Stimulated activated naive CD8-positive, alpha-beta T cell treated with anti-CD3 and anti-CD28 coated beads, Interleukin-15, Interleukin-2, amounts not matched to agents 100 U/mL and 50 U/mL, for 24 hours (primary cell): ENCODE data around the gene CCDC34.
A peak's percentile ranks its signal among the peaks of the same experiment; 100 is the strongest.
"Not testable (repeated sequence)": the region's sequence is repeated elsewhere in the genome, so short reads cannot be mapped to it uniquely, and the experiment has no call there.

Experiments
- ATAC-seq: fragments of 150-1000 bp; cut with Tn5 transposase; one replicate; pipeline ENCODE4 v1.10.0; 2021
- DNase-seq: peaks from one replicate; pipeline ENCODE4 v3.0.0; 2021

The CCDC34 gene

DNA sequence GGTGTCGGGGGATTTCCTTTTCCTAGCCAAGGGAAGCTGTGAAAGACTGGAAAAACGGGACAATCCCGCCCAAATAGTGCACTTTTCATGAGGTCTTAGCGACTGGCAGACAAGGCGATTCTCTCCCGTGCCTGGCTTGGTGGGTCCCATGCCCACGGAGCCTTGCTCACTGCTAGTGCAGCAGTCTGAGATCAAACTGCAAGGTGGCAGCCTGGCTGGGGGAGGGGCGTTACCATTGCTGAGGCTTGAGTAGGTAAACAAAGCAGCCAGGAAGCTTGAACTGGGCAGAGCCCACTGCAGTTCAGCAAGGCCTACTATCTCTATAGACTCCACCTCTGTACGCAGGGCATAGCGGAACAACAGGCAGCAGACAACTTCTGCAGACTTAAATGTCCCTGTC is 41.7 kb downstream of the CCDC34 start:
- ATAC-seq, DNase-seq: not testable (repeated sequence)

DNA sequence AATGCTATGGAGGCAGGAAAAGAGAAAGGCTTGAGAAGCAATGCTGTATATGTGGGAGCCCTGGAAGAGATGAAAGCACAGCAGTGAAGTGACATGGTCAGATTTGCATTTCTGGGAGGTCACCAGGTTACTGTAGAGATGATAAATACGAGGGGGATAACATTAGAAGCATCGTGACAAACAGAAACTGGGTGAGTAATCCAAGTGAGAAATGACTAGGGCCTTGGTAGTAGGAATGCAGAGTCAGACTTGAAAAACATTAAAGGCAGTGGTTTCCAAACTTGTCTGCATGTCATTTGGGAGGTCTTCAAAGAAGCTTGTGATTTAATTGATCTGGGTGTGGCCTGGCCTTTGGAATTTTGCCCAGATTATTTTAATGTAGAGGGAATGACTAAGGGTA is 43.9 kb downstream of the CCDC34 start:
- peak; percentile 97 for ATAC-seq
- no peak for DNase-seq

DNA sequence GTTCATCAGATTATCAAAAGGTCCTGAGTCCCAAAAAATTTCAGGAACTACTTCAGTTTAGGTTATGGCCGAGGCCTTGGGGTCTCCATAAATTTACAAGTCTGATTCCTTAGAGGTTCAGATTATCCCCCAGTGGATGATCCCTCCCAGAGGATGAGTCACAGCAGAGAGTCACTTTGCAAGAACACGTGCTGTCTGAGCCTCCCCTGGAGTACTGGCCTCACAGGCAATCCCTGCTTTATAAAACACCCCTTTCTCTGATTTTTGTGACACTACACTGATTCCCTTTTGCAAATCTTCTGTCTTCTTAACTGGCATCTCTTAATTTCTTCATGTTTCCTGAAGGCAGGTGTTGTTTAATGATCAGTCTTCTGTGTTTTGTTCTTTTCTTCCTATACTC is 45.3 kb downstream of the CCDC34 start:
- DNase-seq: no peak
- ATAC-seq: no peak

DNA sequence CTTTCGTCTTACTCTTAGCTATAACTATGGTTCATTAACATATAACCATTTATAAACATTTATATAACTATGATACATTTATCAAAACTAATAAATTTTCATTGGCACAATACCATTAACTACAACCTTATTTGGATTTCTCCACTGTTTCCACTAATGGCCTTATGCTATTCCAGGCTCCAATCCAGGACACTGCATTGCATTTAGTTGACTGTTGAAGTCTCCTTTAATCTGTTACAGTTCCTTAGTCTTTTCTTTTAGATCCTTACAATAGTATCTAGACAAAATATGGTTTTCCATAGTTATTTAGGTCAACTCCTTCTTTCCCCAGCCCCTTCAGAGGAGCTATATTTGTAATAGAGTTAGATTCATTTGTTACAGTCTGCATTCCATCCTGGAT is 47.2 kb downstream of the CCDC34 start:
- ATAC-seq: no peak
- DNase-seq: no peak

DNA sequence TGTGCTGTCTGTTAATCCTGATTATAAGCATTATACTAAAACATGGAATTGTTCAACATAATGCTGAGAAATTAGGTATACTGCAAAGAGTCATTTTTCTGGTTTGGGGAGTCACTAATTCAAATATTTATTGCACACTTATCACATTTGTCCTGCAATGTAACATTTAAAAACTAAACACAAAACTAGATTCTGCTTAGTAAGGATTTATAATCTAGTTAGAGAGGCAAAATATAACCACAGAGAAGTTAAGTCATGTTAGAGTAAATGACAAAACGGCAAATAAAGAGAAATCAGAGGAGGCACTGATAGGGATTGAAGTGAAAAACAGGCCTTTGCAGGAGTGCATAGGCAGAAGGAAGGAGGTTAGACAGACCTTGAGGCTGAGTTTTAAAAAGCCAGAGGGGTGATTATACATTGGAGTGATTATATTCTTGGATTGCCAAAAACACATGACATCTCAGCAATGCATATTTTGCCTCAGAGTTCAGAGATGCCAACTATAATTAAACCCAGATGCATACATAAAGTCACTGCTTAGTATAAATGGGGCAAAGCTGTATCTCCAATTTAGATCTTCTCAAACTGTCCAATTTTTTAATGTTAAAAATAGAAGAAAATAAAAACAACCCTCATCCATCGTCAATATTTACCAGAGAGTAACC is 49.7 kb downstream of the CCDC34 start:
- DNase-seq: no peak
- ATAC-seq: no peak

DNA sequence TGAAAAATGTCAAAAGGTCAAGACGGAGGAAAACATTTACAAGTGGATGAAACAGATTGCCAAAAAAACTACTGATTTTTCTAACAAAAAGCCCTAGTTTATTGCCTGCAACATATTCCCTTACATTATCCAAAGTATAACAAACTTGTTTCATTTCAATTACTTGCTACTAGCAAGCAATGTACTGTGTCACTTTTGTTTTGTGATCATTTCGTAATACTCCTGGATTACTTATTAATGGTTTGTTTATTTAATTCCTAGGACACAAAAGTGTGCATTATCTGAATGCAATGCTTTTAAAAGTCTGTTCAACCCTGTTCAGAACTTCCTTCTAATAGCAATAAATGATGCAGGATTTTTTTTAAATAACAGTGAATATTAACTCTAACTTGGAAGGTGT is 50.9 kb downstream of the CCDC34 start:
- ATAC-seq: no peak
- no peak for DNase-seq

DNA sequence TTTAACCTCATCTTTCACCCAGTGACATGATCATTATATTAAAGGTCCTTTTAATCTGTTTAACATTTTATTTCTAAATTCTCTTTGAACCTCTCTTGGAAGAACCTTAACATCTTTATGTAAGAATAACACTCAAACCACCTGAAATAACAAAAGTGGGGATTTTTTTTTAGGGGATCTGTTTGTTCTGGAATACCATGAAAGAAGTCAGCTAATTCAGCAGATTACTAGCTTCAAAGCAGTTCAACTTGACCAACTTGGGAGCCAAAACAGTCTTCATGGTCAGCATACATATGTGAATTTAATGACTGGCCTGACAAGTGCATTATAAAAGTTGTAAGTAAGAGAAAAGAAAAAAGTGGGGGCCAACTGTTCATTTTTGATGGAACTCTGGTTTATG is 52.3 kb downstream of the CCDC34 start:
- DNase-seq (no peak), ATAC-seq (no peak)

DNA sequence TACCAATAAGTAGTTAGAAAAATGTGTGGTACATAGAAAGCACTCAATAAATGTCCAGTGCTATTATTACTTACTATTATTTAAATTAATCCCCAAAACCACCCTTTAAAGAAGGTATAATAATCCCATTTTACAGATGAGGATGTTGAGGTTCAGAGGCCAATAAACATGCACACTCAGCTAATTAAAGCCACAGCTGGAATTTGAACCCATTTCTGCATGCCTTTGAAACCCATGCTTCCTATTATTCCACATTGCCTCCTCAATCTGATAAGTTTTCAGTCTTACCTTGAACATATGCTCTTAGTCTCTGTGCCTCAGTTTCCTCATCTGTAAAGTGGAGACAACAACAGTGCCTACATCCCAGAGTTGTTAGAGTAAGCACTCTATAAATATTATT is 52.8 kb downstream of the CCDC34 start:
- ATAC-seq (no peak), DNase-seq (no peak)

DNA sequence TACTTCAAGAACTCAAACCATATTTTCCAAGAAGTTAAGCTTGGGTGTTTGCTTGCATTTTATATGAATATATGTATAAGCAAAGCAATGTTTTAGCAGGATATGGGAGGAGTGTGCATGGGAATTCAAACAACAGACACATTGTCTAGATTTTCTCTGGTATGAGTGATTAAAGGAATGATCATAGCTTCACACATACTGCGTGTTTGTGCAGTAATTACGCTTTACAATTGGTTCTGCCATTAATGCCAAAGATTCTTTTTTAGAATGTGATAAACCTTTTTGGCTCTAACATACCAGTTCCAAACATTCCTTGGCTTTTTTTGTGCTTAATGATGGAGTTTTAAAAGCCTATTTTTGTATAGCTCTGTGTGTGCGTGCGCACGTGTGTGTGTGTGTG is 54.0 kb downstream of the CCDC34 start:
- DNase-seq: no peak
- no peak for ATAC-seq

DNA sequence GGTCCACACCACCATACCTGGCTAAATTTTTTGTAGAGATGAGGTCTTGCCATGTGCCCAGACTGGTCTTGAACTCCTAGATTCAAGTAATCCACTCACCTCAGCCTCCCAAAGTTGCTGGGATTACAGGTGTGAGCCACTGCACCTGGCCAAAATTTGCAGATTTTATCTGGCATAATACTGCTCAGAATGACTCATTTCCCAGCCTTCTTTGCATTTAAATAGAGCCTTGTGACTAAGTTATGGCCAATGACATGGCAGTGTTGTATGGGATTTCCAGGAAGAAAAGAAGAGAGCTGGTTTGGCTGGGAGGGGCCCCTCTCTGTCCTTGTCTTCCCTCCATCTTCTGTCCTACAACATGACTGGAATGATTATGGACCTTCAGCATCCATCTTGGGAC is 55.8 kb downstream of the CCDC34 start:
- DNase-seq (no peak), ATAC-seq (no peak)

DNA sequence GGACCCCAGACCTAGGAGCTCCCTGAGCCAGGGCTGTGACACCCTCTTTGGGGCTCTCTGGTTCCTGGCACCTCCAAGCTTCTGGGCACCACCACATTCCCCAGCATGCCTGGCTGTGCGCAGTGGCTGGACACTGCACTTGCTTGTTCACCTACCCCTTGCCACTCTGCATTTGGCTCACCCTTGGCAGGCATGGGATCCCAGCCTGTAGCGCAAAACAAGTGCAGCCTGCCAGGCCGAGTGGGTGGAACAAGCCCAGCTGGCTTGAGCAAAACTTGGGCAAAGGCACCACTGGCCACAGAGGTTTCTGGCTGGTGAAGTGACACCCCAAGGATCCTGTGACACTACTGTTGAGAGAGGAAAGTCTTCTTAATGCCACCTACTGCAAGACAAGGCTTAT is 57.3 kb downstream of the CCDC34 start:
- no peak for ATAC-seq
- DNase-seq: no peak

DNA sequence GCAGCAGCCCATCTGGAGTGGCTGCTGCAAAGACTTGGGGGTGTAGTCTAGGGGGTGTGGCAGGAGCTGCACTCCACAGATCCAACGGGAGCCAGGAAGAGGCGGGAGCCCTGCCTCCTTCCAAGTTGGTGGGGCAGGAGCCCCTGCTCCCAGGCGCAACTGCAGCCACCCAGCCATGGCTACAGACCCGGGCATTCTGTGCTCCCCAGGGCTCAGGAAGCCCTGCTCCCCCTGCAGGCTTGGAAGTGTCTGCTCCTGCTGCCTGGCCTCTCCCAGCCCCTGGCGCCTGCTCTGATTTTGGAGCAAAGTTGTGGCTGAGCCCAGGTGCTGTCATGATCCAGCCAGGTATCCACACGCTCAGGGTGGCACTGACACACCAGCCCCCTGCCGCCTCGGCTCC is 58.5 kb downstream of the CCDC34 start:
- ATAC-seq: no peak
- no peak for DNase-seq

DNA sequence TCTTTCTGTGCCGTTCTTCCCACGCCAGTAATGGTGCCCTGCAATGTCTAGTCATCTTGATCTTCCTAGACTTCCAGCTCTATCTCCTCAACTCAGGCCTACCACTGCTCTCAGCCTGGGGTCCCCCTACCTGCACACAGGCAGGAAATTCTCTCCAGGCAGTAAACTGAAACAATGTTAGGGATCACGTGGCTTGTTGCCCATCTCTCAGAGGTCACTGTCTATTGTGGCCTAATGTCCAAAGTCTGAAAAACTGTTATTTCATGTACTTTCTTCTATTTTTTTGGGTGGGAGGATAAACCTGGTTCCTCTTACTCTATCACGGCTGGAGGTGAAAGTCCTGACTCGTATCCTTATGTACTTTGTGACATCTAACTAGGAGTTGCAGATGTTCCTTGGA is 59.1 kb downstream of the CCDC34 start:
- ATAC-seq: no peak
- no peak for DNase-seq

DNA sequence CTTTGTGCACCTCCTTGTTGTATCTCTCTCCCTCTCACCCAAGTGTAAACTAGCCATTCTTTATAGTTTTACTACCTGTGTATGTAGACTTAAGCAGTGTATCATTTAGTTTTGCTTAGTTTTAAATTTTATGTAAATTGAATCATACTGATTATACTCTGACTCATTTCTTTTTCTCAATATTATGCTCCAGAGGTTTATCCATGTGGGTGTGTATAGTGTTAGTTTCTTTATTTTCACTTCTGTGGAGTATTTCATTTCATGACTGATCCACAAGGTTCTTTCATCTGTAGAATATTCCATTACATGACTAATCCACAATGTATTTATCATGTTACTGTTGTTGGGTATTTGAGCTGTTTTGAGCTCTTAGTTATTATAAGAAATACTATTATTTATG is 62.0 kb downstream of the CCDC34 start:
- no peak for DNase-seq
- peak; percentile 46 for ATAC-seq

DNA sequence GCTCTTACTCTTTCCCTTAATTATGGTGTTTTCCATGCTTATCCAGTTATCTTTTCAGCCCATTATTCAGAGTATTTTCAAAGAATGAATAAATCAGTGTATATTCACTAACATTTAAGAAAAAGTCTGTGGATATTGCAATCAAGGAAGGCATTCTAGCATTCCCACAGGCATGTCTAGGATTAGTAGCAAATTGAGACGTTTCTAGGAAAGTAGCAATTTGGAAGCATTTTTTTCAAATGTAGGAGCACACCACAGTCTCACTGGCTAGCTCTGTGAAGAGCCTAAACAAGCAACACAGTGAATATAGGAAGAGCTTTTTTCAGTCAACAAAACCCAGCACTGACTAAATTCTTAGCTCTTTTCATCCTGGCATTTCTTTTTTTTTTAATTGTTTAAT is 65.4 kb downstream of the CCDC34 start:
- DNase-seq: no peak
- no peak for ATAC-seq

DNA sequence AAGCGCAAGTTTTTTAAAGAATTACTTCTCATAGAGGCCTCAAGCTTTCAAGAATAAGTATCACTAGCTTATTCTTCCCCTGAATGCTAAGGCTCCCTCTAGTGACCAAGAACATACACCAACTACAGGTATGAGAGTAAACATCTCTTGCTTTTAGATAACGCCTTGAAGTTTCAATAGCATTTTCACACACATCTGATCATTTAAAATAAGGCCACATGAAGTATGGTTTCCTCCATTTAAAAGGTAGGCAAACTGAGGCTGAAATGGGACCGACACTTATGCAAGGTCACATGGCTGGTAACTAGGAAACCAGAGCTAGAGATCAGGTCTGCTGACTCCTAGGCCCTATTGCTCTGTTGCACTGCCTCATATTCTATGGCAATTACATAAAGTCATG is 66.5 kb downstream of the CCDC34 start:
- ATAC-seq: no peak
- DNase-seq: no peak

DNA sequence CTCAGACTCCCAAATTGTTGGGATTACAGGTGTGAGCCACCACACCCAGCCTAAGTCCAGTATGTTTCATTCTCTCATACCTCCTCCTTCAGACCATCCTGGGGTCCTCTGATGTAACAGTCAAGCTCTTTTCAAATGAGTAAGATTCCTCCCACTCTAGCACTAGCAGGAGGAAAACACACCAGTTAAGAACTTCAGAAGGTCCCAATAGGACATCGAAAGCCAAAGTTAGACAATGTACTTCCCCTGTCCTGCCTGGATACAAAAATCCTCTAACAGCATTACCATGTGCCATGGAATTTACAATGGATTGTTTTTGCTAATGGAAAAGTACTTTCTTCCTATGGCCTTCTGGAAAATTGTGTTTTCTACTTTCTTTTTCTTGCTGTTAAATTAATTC is 67.1 kb downstream of the CCDC34 start:
- DNase-seq (no peak), ATAC-seq (no peak)

DNA sequence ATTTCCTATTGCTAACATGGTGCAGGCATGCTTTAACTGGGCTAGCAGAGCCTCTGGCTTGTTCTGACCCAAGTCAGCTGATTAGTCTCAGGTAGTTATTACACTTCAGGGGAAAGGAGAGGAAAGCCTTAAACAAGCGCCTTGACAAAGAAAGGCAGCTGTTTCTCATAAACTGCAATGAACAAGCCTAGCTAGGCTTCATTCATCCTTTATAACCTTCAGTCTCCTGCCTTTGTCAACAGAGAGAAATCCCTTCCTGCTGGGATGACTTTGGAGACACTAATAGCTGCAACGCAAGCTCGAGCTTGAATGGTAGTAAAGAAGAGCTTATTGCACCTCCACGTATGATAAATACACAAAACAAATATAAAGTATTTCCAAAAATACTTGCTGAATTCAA is 68.4 kb downstream of the CCDC34 start:
- ATAC-seq (no peak), DNase-seq (no peak)

DNA sequence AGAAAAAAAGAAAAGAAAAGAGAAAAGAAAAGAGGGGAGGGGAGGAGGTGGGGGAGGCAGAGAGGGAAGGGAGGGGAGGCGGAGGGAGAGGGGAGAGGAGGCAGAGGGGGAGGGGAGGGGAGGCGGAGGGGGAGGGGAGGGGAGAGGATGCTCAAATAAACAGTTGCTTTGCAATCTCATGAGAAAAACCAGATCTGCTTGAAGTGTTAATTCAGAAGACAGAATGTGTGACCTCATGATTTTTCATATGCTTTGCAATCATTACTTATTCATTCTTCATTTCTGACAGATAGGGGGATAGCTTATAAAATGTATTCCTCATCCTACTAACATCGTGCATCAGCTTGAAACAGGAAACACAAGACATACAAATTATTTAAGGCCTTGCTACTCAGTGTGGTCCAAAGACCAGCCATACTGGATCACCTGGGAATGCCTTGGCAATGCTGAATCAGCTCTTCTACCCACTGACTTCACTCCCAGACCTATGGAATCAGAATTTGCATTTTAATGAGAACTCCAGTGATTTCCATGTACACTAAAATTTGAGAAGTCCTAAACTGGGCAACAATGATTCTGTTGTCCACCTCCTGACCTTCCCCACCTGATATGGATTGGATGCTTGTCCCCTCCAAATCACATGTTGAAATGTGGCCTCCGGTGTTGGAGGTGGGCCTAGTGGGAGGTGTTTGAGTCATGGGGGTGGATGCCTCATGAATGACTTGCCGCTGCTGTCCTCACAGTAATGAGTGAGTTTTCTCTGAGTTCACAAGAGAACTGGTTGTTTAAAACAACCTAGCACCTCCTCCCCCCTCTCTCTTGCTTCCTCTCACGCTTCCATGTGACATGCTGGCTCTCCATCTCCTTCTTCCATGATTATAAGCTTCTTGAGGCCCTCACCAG is 69.2 kb downstream of the CCDC34 start:
- DNase-seq: no peak
- ATAC-seq: no peak

DNA sequence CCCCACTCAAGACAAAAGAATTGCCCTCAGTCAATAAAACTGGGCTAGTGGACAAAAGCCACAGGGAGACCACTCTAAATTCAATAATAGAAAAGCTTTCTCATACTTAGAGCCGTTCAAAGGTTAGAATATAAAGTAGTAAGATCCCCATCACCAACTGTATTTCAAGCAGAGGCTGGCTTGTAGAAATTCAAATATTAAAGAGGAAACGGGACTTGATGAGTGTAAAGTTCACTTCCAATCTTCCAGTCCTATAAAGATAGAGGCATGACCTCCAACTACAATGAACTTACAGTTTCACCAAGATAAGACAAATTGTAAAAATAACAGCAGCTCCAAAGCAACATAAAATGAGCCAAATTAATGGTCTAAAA is 70.4 kb downstream of the CCDC34 start:
- ATAC-seq (no peak), DNase-seq (no peak)

DNA sequence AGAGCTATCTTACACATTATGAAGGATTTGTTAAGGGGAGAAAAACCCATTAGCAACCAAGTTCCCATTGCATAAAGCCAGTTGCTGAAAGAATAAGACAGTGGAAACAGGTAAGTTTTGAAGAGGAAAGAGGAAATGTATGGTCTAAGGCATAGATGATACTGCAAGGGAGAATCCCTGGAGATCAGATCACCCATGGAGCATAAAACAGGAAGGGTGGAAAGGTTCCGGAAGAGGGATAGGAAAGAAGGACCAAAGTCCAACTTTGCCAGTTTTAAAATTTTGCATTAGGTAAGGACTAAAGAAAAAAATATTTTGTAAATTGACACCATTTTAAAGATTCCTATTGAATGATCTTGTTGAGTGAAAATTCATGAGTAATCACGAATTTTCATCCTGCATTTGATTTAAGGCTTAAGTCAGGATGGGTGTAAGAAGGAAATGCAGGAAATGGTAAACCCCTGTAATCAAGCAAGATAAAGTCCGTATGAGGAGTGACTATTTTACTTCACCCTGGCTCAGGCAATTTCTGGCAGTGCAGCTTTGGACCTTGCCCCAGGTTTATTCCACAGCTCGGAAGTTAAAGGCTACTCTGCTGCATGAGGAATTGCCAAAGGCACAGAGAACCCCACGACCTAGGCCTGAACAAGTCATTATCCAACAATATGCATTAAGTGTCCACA is 70.9 kb downstream of the CCDC34 start:
- ATAC-seq (no peak), DNase-seq (no peak)

DNA sequence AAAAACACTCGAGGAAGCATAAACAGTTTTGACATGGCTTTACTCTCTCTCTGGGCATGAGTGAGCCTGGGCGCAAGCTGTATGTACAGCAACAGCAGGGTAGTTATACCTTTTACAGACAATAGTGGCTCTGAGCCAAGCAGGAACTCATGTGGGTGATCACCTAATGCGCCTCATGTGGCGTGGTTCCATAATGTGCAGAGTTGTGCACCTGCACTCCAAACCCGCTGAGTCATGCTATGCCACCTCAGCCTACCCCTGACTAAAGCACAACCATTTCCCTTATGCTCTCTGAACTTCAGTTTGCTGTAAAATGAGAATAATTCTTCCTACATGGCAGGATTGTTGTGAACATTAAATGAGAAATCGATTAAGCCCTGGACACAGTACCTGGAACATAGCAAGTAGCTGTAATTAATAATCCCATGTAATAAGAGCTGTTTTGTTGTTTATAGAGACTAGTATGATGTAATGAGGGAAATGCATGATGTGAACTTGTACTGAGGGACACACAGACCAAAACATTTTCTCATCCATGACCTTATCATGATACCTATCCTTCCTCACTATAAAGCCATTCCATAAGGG is 71.6 kb downstream of the CCDC34 start:
- no peak for ATAC-seq
- no peak for DNase-seq
